ENCODE results near the gene OPN3.

Gene OPN3

DNA sequence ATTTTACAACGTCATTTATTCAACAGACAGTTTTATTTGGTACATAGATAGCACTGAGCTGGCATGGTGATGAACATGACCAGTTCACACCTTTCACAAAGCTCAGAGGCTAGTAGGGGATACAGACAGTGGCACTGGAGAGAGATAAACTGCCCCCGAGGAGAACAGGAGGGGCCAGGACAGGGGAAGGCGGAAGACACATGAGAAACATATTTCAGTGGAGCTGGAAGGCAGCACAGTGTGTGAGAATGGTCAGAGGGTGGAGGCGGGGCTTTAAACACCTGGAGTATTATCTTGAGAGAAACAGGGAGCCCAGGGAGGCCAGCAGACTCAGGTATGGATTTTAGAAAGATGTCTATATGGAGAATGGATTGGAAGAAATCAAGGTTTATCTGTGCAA lies 49.5 kb downstream of the OPN3 start:
- TF ChIP-seq, protein P1, sequence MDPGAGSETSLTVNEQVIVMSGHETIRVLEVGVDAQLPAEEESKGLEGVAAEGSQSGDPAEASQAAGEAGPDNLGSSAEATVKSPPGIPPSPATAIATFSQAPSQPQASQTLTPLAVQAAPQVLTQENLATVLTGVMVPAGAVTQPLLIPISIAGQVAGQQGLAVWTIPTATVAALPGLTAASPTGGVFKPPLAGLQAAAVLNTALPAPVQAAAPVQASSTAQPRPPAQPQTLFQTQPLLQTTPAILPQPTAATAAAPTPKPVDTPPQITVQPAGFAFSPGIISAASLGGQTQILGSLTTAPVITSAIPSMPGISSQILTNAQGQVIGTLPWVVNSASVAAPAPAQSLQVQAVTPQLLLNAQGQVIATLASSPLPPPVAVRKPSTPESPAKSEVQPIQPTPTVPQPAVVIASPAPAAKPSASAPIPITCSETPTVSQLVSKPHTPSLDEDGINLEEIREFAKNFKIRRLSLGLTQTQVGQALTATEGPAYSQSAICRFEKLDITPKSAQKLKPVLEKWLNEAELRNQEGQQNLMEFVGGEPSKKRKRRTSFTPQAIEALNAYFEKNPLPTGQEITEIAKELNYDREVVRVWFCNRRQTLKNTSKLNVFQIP (CRISPR knock-in tag; IDR thresholded peaks at IDR 0.05; ENCODE audit: borderline replicate concordance, low read depth): no peak
- no peak for TF ChIP-seq SNAI2 (CRISPR knock-in tag; IDR thresholded peaks at IDR 0.05)
- no peak for TF ChIP-seq ZNF565 (CRISPR knock-in tag; conservative IDR thresholded peaks at IDR 0.05; ENCODE audit: low read depth)
- TF ChIP-seq, protein P2, sequence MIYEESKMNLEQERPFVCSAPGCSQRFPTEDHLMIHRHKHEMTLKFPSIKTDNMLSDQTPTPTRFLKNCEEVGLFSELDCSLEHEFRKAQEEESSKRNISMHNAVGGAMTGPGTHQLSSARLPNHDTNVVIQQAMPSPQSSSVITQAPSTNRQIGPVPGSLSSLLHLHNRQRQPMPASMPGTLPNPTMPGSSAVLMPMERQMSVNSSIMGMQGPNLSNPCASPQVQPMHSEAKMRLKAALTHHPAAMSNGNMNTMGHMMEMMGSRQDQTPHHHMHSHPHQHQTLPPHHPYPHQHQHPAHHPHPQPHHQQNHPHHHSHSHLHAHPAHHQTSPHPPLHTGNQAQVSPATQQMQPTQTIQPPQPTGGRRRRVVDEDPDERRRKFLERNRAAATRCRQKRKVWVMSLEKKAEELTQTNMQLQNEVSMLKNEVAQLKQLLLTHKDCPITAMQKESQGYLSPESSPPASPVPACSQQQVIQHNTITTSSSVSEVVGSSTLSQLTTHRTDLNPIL (CRISPR knock-in tag; IDR thresholded peaks at IDR 0.05; ENCODE audit: low read depth): no peak
- no peak for TF ChIP-seq RARB (CRISPR knock-in tag; IDR thresholded peaks at IDR 0.05)
- TF ChIP-seq, protein P3, sequence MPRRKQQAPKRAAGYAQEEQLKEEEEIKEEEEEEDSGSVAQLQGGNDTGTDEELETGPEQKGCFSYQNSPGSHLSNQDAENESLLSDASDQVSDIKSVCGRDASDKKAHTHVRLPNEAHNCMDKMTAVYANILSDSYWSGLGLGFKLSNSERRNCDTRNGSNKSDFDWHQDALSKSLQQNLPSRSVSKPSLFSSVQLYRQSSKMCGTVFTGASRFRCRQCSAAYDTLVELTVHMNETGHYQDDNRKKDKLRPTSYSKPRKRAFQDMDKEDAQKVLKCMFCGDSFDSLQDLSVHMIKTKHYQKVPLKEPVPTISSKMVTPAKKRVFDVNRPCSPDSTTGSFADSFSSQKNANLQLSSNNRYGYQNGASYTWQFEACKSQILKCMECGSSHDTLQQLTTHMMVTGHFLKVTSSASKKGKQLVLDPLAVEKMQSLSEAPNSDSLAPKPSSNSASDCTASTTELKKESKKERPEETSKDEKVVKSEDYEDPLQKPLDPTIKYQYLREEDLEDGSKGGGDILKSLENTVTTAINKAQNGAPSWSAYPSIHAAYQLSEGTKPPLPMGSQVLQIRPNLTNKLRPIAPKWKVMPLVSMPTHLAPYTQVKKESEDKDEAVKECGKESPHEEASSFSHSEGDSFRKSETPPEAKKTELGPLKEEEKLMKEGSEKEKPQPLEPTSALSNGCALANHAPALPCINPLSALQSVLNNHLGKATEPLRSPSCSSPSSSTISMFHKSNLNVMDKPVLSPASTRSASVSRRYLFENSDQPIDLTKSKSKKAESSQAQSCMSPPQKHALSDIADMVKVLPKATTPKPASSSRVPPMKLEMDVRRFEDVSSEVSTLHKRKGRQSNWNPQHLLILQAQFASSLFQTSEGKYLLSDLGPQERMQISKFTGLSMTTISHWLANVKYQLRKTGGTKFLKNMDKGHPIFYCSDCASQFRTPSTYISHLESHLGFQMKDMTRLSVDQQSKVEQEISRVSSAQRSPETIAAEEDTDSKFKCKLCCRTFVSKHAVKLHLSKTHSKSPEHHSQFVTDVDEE (CRISPR knock-in tag; IDR thresholded peaks at IDR 0.05): no peak
- TF ChIP-seq ARNTL (CRISPR knock-in tag; IDR thresholded peaks at IDR 0.05; ENCODE audit: borderline replicate concordance, low read depth): no peak
- TF ChIP-seq ZFP3 (CRISPR knock-in tag; IDR thresholded peaks at IDR 0.05): no peak
- no peak for TF ChIP-seq BACH2 (CRISPR knock-in tag; IDR thresholded peaks at IDR 0.05; ENCODE audit: borderline replicate concordance)
- TF ChIP-seq GLIS3 (CRISPR knock-in tag; IDR thresholded peaks at IDR 0.05): no peak
- no peak for ATAC-seq

DNA sequence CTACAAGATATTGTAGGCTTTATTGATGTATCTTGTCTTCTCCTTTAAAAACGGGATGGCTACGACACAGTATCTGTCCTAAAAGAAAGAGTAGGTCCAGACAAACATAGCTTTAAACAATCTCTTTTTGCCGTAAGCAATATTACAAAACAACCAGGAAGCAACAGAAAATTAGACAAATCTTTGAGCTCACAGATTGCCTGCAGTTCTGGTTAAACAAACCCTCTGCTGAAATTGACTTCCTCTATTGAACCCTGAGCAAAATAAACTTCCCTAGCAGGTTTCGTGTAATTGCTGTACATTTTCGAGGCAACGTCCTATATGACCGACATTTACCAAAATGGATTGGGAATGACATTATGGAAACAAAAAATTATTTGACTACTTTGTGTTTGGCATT lies 50.6 kb downstream of the OPN3 start:
- TF ChIP-seq BACH2 (CRISPR knock-in tag; IDR thresholded peaks at IDR 0.05; ENCODE audit: borderline replicate concordance) (no peak), ISL1 (CRISPR knock-in tag; IDR thresholded peaks at IDR 0.05) (no peak), ESRRG (CRISPR knock-in tag; IDR thresholded peaks at IDR 0.05) (no peak), ZNF565 (CRISPR knock-in tag; conservative IDR thresholded peaks at IDR 0.05; ENCODE audit: low read depth) (no peak), TCF4 (CRISPR knock-in tag; IDR thresholded peaks at IDR 0.05; ENCODE audit: borderline replicate concordance) (no peak), ZFP30 (CRISPR knock-in tag; IDR thresholded peaks at IDR 0.05) (no peak), PPARA (CRISPR knock-in tag; IDR thresholded peaks at IDR 0.05; ENCODE audit: borderline replicate concordance) (no peak), ARNTL (CRISPR knock-in tag; IDR thresholded peaks at IDR 0.05; ENCODE audit: borderline replicate concordance, low read depth) (no peak), OSR1 (CRISPR knock-in tag; IDR thresholded peaks at IDR 0.05) (no peak), CSDC2 (CRISPR knock-in tag; IDR thresholded peaks at IDR 0.05) (no peak), GLIS3 (CRISPR knock-in tag; IDR thresholded peaks at IDR 0.05) (no peak), ZNF70 (CRISPR knock-in tag; IDR thresholded peaks at IDR 0.05) (no peak), RARB (CRISPR knock-in tag; IDR thresholded peaks at IDR 0.05) (no peak), TOX (CRISPR knock-in tag; IDR thresholded peaks at IDR 0.05; ENCODE audit: borderline replicate concordance) (no peak), ZFP3 (CRISPR knock-in tag; IDR thresholded peaks at IDR 0.05) (no peak)
- TF ChIP-seq, protein P2 (CRISPR knock-in tag; IDR thresholded peaks at IDR 0.05; ENCODE audit: low read depth): no peak
- TF ChIP-seq, protein P1 (CRISPR knock-in tag; IDR thresholded peaks at IDR 0.05; ENCODE audit: borderline replicate concordance, low read depth): no peak
- TF ChIP-seq, protein P4, sequence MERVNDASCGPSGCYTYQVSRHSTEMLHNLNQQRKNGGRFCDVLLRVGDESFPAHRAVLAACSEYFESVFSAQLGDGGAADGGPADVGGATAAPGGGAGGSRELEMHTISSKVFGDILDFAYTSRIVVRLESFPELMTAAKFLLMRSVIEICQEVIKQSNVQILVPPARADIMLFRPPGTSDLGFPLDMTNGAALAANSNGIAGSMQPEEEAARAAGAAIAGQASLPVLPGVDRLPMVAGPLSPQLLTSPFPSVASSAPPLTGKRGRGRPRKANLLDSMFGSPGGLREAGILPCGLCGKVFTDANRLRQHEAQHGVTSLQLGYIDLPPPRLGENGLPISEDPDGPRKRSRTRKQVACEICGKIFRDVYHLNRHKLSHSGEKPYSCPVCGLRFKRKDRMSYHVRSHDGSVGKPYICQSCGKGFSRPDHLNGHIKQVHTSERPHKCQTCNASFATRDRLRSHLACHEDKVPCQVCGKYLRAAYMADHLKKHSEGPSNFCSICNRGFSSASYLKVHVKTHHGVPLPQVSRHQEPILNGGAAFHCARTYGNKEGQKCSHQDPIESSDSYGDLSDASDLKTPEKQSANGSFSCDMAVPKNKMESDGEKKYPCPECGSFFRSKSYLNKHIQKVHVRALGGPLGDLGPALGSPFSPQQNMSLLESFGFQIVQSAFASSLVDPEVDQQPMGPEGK (CRISPR knock-in tag; IDR thresholded peaks at IDR 0.05; ENCODE audit: borderline replicate concordance): no peak
- TF ChIP-seq, protein P5, sequence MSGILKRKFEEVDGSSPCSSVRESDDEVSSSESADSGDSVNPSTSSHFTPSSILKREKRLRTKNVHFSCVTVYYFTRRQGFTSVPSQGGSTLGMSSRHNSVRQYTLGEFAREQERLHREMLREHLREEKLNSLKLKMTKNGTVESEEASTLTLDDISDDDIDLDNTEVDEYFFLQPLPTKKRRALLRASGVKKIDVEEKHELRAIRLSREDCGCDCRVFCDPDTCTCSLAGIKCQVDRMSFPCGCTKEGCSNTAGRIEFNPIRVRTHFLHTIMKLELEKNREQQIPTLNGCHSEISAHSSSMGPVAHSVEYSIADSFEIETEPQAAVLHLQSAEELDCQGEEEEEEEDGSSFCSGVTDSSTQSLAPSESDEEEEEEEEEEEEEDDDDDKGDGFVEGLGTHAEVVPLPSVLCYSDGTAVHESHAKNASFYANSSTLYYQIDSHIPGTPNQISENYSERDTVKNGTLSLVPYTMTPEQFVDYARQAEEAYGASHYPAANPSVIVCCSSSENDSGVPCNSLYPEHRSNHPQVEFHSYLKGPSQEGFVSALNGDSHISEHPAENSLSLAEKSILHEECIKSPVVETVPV (CRISPR knock-in tag; IDR thresholded peaks at IDR 0.05): no peak
- ATAC-seq: no peak
